Psoas muscle (tissue), 8 donors: ENCODE measurements around the gene PDCD4. TPM values are rescaled to one million over a fixed set of nuclear protein-coding genes. Genes with fewer than 3 reads are reported as not detected.
"Not testable (repeated sequence)": the region's sequence is repeated elsewhere in the genome, so short reads cannot be mapped to it uniquely, and the experiment has no call there.

Source experiments
- ATAC-seq, 4 donors: fragments of 200-7000 bp; cut with Tn5 transposase; one replicate each; pipeline ENCODE4 v1.9.1; 2020; ENCODE audit warnings: moderate library complexity in 3 of 4, mild to moderate bottlenecking in 2 of 4
- DNase-seq, 2 donors: peaks; one replicate each; pipeline ENCODE4 v3.0.0-alpha.2; 2020
- H3K27ac ChIP-seq: fragments of 200-600 bp; one replicate; pipeline ENCODE4 v1.8.0; 2022
- H3K27me3 ChIP-seq, 3 donors: fragments of 200-600 bp in 1 of 3; one replicate each; pipeline versions ENCODE4 v1.6.1 to v1.8.0; 2013 to 2022; ENCODE audit warnings: low read length in 2 of 3, mild to moderate bottlenecking in 2 of 3, moderate library complexity in 1 of 3; ENCODE audit not compliant: insufficient read depth in 3 of 3
- H3K36me3 ChIP-seq, 2 donors: fragments of 200-600 bp in 1 of 2; one replicate each; pipeline versions ENCODE4 v1.6.1 to v1.8.0; 2013 to 2022; ENCODE audit warnings: low read depth in 1 of 2, mild to moderate bottlenecking in 1 of 2, moderate library complexity in 1 of 2; ENCODE audit not compliant: insufficient read depth in 1 of 2
- H3K4me1 ChIP-seq: fragments of 200-600 bp; one replicate; pipeline ENCODE4 v1.8.0; 2022
- H3K4me3 ChIP-seq: fragments of 200-600 bp; one replicate; pipeline ENCODE4 v1.8.0; 2022; ENCODE audit warnings: mild to moderate bottlenecking
- H3K9me3 ChIP-seq: fragments of 200-600 bp; one replicate; pipeline ENCODE4 v1.8.0; 2022
- CTCF ChIP-seq: fragments of 200-600 bp; IDR thresholded peaks from one replicate; pipeline ENCODE4 v1.8.0; 2022; ENCODE audit warnings: antibody characterized with exemption
- WGBS, 3 donors: extraction: QIAGEN DNeasy Blood & Tissue Kit; methylation state at CpG; one replicate each; pipeline versions ENCODE4 v1.1.6 to v1.1.7; 2013; 5-methylcytosine and 5-hydroxymethylcytosine counted together
- intact Hi-C, 2 donors: fragments of 100-400 bp; cut with DNase I; formaldehyde crosslinking; loops; one replicate each; pipeline versions ENCODE4 v1.11.0 to v1.14.2; 2022
- polyA plus RNA-seq, 3 donors: library from polyadenylated mRNA; stranded (reverse); fragments of 200-250 nt; gene quantifications; one replicate each; pipeline ENCODE4 v1.2.3, GENCODE V29; 2013
- total RNA-seq, 4 donors: library from RNA; stranded (reverse); fragmentation: NEBNext Ultra II Directional in 2 of 4; extraction: Animal tissue kit (Norgen Biotek cat#: 25700) in 2 of 4; gene quantifications; one replicate each; pipeline versions ENCODE4 v1.2.1 to v1.2.4, GENCODE V29; 2021 to 2023
- donor health status: healthy with polysubstance abuse.
- donor health status: DM: no; HTN: no; CAD: no; lungs with moderate emphysema.
- donor health status: Bipolar disorder and iron deficiency.
- donor health status: healthy.
- donor health status: DM: yes; HTN: yes; CAD: no.
- donor health status: DM: no; HTN: no; CAD: no.
- donor health status: DM: no; HTN: no; CAD: no.
- donor health status: DM: yes; HTN: yes; CAD: no.

The PDCD4 gene
- total and polyA plus RNA-seq, 7 donors, result 7.6 to 19.7 (median 11.3) TPM

- intact Hi-C loops, result no loop called here
- Histone ChIP-seq H3K9me3 (no peaks in the 10 kb centered on the region), H3K27ac (peak overlapping the region; percentile 59), H3K4me3 (no peak overlapping the region), H3K36me3 (no peaks in the 10 kb centered on the region), H3K27me3 (no peaks in the 10 kb centered on the region), H3K4me1 (peaks cover 8% of the 10 kb centered on the region)
- no peak for DNase-seq
- peak in 1 of 4 donors; percentile 46 for ATAC-seq
- no peak for TF ChIP-seq CTCF
- 42 to 49% (median 44%) methylated on average over 6 of the region's 6 CpGs for WGBS, 3 donors
These were observed 7.0 kb upstream of the PDCD4 start for GRCh38 chr10:110864662-110865140.

- H3K36me3 ChIP-seq, result no peaks in the 10 kb centered on the region
- 42 to 55% (median 42%) methylated on average over 6 of the region's 6 CpGs for WGBS, 3 donors
- ATAC-seq, result peak in 3 of 4 donors; percentile 46 to 58 (median 50)
- no peaks in the 10 kb centered on the region for H3K9me3 ChIP-seq
- intact Hi-C loops, result no loop called here
- no peak overlapping the region for H3K4me3 ChIP-seq
- peaks cover 2% of the 10 kb centered on the region for H3K4me1 ChIP-seq
- peak overlapping the region; percentile 59 for H3K27ac ChIP-seq
- no peak for DNase-seq
- H3K27me3 ChIP-seq, result no peaks in the 10 kb centered on the region
- no peak for TF ChIP-seq CTCF
These were observed 6.4 kb upstream of the PDCD4 start for GRCh38 chr10:110865186-110865808.

GRCh38 chr10:110865809-110866482, 5.8 kb upstream of the PDCD4 start:
- no peaks in the 10 kb centered on the region for H3K36me3 ChIP-seq
- H3K27me3 ChIP-seq, result no peaks in the 10 kb centered on the region
- DNase-seq (no peak), ATAC-seq (peak in 1 of 4 donors; percentile 43)
- H3K4me1 ChIP-seq, result peaks cover 2% of the 10 kb centered on the region
- TF ChIP-seq CTCF, result no peak
- no peaks in the 10 kb centered on the region for H3K9me3 ChIP-seq
- intact Hi-C loops, result no loop called here
- H3K4me3 ChIP-seq, result no peak overlapping the region
- WGBS, 3 donors, result 69 to 79% (median 72%) methylated on average over 4 of the region's 4 CpGs
- peak overlapping the region; percentile 59 for H3K27ac ChIP-seq

- H3K27me3 ChIP-seq, DNase-seq, H3K27ac ChIP-seq, H3K36me3 ChIP-seq, H3K9me3 ChIP-seq, intact Hi-C loops, H3K4me3 ChIP-seq, H3K4me1 ChIP-seq, ATAC-seq: not testable (repeated sequence)
- WGBS, 3 donors, result 83 to 86% (median 84%) methylated on average over 8 of the region's 8 CpGs
These were observed 4.5 kb upstream of the PDCD4 start for GRCh38 chr10:110867011-110867806.
